ENCODE results near the gene CDH4.

CDH4 gene

DNA sequence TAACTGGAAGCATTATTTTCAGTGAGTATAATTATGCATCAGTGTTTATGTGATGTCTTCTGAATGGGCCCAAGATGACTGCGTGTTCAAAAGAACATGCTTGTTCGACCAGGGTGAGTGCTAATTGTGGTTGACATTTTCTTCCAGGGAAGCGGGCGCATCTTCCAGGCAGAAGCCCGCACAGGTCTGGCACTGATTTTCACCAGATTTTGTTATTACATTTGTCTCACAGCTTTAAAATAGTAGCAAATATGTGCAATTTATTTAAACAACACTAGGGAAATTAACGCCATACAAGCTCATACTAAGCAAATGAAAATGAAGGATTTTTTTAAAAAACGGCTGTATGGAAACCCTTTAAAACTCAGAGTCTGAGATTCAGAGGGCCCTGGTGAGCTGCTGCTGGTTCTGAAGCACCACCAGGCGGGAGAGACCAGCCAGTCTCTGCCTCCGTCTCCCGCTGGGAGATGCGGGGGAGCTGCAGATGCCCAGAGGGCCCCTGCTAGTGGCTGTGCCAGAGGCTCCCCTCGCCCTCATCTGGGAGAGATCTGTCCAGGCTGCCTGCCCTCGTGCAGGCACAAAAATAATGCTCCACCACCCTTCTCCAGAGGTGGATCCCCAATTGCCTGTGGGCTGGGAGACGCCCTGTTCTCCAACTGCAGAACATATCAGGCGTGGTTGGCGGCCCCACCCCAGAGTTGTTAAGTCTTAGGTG, 516.7 kb downstream of the CDH4 start:
- Histone ChIP-seq H3K36me3 (ENCODE audit: control insufficient read depth, insufficient read depth, low read length) (no peaks in the 10 kb centered on the region), H3K27ac (ENCODE audit: low read depth, low read length, severe bottlenecking) (no peak overlapping the region), H3K4me3 (ENCODE audit: extremely low read depth, insufficient read depth, low read length, poor library complexity, severe bottlenecking) (no peak overlapping the region), H3K4me1 (ENCODE audit: control insufficient read depth, insufficient read depth, low read length, poor library complexity, severe bottlenecking) (no peaks in the 10 kb centered on the region), H3K9me3 (ENCODE audit: control insufficient read depth, low read length) (no peaks in the 10 kb centered on the region)
- 75 to 94% methylated on average over 10 of the region's 16 CpGs for WGBS, 2 experiments (ENCODE audit: insufficient coverage in 2 of 2)

DNA sequence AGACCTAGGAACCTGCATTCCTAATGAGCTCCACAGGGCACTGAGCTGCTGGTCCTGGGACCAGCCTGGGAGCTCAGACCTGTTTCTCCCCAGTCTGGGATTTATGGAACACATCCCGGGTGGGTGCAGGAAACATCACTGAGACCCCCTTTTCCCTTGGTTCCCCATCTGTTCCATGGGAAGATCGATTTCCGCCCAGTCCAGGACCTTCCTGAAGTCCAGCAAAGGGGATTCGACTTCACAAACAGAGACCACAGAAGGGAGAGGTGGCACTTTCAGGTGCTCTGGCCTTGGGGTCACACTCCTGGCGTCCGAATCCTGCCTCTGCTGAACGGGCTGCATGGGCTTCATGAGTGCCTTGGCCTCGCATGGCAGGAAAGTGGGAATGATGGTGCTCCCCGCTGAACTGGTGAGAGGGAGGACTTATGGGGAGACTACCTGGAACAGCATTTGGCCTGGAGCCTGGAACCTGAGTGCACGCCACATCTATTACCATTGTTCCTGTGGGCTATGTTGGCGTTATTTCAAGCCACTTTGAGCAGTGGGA, 517.3 kb downstream of the CDH4 start:
- WGBS, 2 experiments (ENCODE audit: insufficient coverage in 2 of 2) = 82 to 88% methylated on average over 7 to 9 of the region's 11 CpGs
- Histone ChIP-seq H3K4me3 (ENCODE audit: extremely low read depth, insufficient read depth, low read length, poor library complexity, severe bottlenecking) (no peak overlapping the region), H3K9me3 (ENCODE audit: control insufficient read depth, low read length) (no peaks in the 10 kb centered on the region)

GRCh38 chr20:61770113-61770585, 518.1 kb downstream of the CDH4 start:
- no peak overlapping the region for H3K27ac ChIP-seq (ENCODE audit: low read depth, low read length, severe bottlenecking)
- WGBS, 2 experiments (ENCODE audit: insufficient coverage in 2 of 2) = 93 to 96% methylated on average over 14 of the region's 16 CpGs

More for the DNA sequence above, 517.3 kb downstream of the CDH4 start:
- H3K4me1 ChIP-seq (ENCODE audit: control insufficient read depth, insufficient read depth, low read length, poor library complexity, severe bottlenecking) = no peaks in the 10 kb centered on the region
- H3K27ac ChIP-seq (ENCODE audit: low read depth, low read length, severe bottlenecking) = no peak overlapping the region
- H3K36me3 ChIP-seq (ENCODE audit: control insufficient read depth, insufficient read depth, low read length) = no peaks in the 10 kb centered on the region

DNA sequence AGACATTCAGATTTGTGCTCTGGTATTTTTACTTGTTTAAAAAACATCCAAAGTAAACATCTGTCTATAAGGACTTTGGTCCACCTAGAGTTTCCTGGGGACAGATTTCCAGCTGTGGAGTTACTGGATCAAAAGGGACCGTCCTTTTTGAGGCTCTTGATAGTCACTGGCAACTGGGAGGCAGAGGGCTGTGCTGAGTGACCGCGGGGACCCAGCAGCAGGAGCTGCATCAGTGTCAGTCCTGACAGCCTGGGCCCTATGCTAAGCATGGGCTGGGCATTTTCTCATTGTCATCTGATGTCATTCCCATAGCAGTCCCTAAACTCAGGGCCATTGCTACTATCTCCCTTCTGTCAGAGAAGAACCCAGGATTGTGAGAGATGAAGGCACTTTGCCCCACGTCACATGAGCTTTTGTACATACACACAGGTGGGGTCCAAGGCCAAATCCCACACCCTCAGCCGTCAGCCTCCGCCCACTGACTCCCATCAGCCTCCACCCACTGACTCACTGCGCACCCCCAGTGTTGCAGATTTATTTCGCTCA, 519.8 kb downstream of the CDH4 start:
- H3K9me3 ChIP-seq (ENCODE audit: control insufficient read depth, low read length) = no peaks in the 10 kb centered on the region
- no peaks in the 10 kb centered on the region for H3K4me1 ChIP-seq (ENCODE audit: control insufficient read depth, insufficient read depth, low read length, poor library complexity, severe bottlenecking)
- no peak overlapping the region for H3K4me3 ChIP-seq (ENCODE audit: extremely low read depth, insufficient read depth, low read length, poor library complexity, severe bottlenecking)
- no peak overlapping the region for H3K27ac ChIP-seq (ENCODE audit: low read depth, low read length, severe bottlenecking)
- WGBS, 2 experiments (ENCODE audit: insufficient coverage in 2 of 2) = 65 to 84% methylated on average over 5 to 6 of the region's 8 CpGs
- H3K36me3 ChIP-seq (ENCODE audit: control insufficient read depth, insufficient read depth, low read length) = no peaks in the 10 kb centered on the region

More at GRCh38 chr20:61770113-61770585, 518.1 kb downstream of the CDH4 start:
- no peaks in the 10 kb centered on the region for H3K4me1 ChIP-seq (ENCODE audit: control insufficient read depth, insufficient read depth, low read length, poor library complexity, severe bottlenecking)
- no peak overlapping the region for H3K4me3 ChIP-seq (ENCODE audit: extremely low read depth, insufficient read depth, low read length, poor library complexity, severe bottlenecking)
- no peaks in the 10 kb centered on the region for H3K9me3 ChIP-seq (ENCODE audit: control insufficient read depth, low read length)
- H3K36me3 ChIP-seq (ENCODE audit: control insufficient read depth, insufficient read depth, low read length) = no peaks in the 10 kb centered on the region

GRCh38 chr20:61772828-61773631, 521.0 kb downstream of the CDH4 start:
- 93 to 96% methylated on average over 38 to 53 of the region's 53 CpGs for WGBS, 2 experiments (ENCODE audit: insufficient coverage in 2 of 2)
- Histone ChIP-seq H3K9me3 (ENCODE audit: control insufficient read depth, low read length) (no peaks in the 10 kb centered on the region), H3K27ac (ENCODE audit: low read depth, low read length, severe bottlenecking) (no peak overlapping the region), H3K36me3 (ENCODE audit: control insufficient read depth, insufficient read depth, low read length) (no peaks in the 10 kb centered on the region), H3K4me3 (ENCODE audit: extremely low read depth, insufficient read depth, low read length, poor library complexity, severe bottlenecking) (no peak overlapping the region), H3K4me1 (ENCODE audit: control insufficient read depth, insufficient read depth, low read length, poor library complexity, severe bottlenecking) (no peaks in the 10 kb centered on the region)

GRCh38 chr20:61773926-61774587, 522.0 kb downstream of the CDH4 start:
- no peak overlapping the region for H3K4me3 ChIP-seq (ENCODE audit: extremely low read depth, insufficient read depth, low read length, poor library complexity, severe bottlenecking)
- no peak overlapping the region for H3K27ac ChIP-seq (ENCODE audit: low read depth, low read length, severe bottlenecking)
- 70 to 77% methylated on average over 9 to 11 of the region's 14 CpGs for WGBS, 2 experiments (ENCODE audit: insufficient coverage in 2 of 2)
- H3K36me3 ChIP-seq (ENCODE audit: control insufficient read depth, insufficient read depth, low read length) = no peaks in the 10 kb centered on the region
- H3K9me3 ChIP-seq (ENCODE audit: control insufficient read depth, low read length) = no peaks in the 10 kb centered on the region
- H3K4me1 ChIP-seq (ENCODE audit: control insufficient read depth, insufficient read depth, low read length, poor library complexity, severe bottlenecking) = no peaks in the 10 kb centered on the region

GRCh38 chr20:61775423-61775822, 523.4 kb downstream of the CDH4 start:
- H3K4me3 ChIP-seq (ENCODE audit: extremely low read depth, insufficient read depth, low read length, poor library complexity, severe bottlenecking) = no peak overlapping the region
- no peak overlapping the region for H3K27ac ChIP-seq (ENCODE audit: low read depth, low read length, severe bottlenecking)
- no peaks in the 10 kb centered on the region for H3K36me3 ChIP-seq (ENCODE audit: control insufficient read depth, insufficient read depth, low read length)
- no peaks in the 10 kb centered on the region for H3K9me3 ChIP-seq (ENCODE audit: control insufficient read depth, low read length)
- no peaks in the 10 kb centered on the region for H3K4me1 ChIP-seq (ENCODE audit: control insufficient read depth, insufficient read depth, low read length, poor library complexity, severe bottlenecking)
- 83 to 84% methylated on average over 1 to 4 of the region's 4 CpGs for WGBS, 2 experiments (ENCODE audit: insufficient coverage in 2 of 2)

GRCh38 chr20:61776491-61777075, 524.5 kb downstream of the CDH4 start:
- H3K27ac ChIP-seq (ENCODE audit: low read depth, low read length, severe bottlenecking) = no peak overlapping the region
- H3K4me1 ChIP-seq (ENCODE audit: control insufficient read depth, insufficient read depth, low read length, poor library complexity, severe bottlenecking) = no peaks in the 10 kb centered on the region
- no peaks in the 10 kb centered on the region for H3K9me3 ChIP-seq (ENCODE audit: control insufficient read depth, low read length)
- no peak overlapping the region for H3K4me3 ChIP-seq (ENCODE audit: extremely low read depth, insufficient read depth, low read length, poor library complexity, severe bottlenecking)
- no peaks in the 10 kb centered on the region for H3K36me3 ChIP-seq (ENCODE audit: control insufficient read depth, insufficient read depth, low read length)
- WGBS, 2 experiments (ENCODE audit: insufficient coverage in 2 of 2) = 89 to 90% methylated on average over 14 to 17 of the region's 18 CpGs

GRCh38 chr20:61777773-61778494, 525.9 kb downstream of the CDH4 start:
- H3K4me3 ChIP-seq (ENCODE audit: extremely low read depth, insufficient read depth, low read length, poor library complexity, severe bottlenecking) = no peak overlapping the region
- H3K9me3 ChIP-seq (ENCODE audit: control insufficient read depth, low read length) = no peaks in the 10 kb centered on the region
- H3K36me3 ChIP-seq (ENCODE audit: control insufficient read depth, insufficient read depth, low read length) = no peaks in the 10 kb centered on the region
- no peaks in the 10 kb centered on the region for H3K4me1 ChIP-seq (ENCODE audit: control insufficient read depth, insufficient read depth, low read length, poor library complexity, severe bottlenecking)
- 90 to 91% methylated on average over 19 to 24 of the region's 24 CpGs for WGBS, 2 experiments (ENCODE audit: insufficient coverage in 2 of 2)
- no peak overlapping the region for H3K27ac ChIP-seq (ENCODE audit: low read depth, low read length, severe bottlenecking)

All from mesodermal cell (in vitro differentiated cells).